SK-MEL-5 (cell line): ENCODE measurements around the gene PDE11A. TPM values are rescaled to one million over a fixed set of nuclear protein-coding genes. Genes with fewer than 3 reads are reported as not detected.
"Not testable (repeated sequence)": the region's sequence is repeated elsewhere in the genome, so short reads cannot be mapped to it uniquely, and the experiment has no call there.

Experiments used
- DNase-seq: peaks from one replicate; pipeline ENCODE4 v3.0.0-alpha.2; 2016; ENCODE audit warnings: low read depth, low spot score
- in situ Hi-C: cut with HindIII; loops from 2 replicates; pipeline ENCODE4 v1.10.0; 2016; ENCODE audit warnings: low sequenced_read_pairs, high pct_unique_total_duplicates, low pct_unique_long_range_greater_than_20kb
- total RNA-seq: library from RNA; depleted of rRNA; stranded (reverse); fragments of >200 nt; shearing (Covaris generic); gene quantifications from 2 replicates; pipeline ENCODE4 v1.2.3, GENCODE V29; 2014

The PDE11A gene
- total RNA-seq, 1 experiment from 2014 or later, result 1.7 TPM

DNA sequence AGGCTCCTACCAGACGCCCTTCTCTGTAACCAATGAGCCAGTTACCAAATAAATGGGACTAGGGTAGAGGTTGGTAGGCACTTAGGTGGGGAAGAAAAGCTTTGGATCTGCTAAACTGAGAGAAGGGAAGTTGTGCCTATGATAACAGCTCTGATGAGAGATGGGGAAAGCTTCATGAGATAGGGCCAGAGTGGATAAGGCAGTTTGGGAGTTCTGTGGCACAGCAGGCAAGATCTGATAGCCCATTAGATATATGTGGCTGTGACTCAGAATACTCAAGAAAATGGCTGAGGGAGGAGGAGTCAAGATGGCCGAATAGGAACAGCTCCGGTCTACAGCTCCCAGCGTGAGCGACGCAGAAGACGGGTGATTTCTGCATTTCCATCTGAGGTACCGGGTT, 99.8 kb downstream of the PDE11A start:
- no peak for DNase-seq
- in situ Hi-C loops, result no loop called here

DNA sequence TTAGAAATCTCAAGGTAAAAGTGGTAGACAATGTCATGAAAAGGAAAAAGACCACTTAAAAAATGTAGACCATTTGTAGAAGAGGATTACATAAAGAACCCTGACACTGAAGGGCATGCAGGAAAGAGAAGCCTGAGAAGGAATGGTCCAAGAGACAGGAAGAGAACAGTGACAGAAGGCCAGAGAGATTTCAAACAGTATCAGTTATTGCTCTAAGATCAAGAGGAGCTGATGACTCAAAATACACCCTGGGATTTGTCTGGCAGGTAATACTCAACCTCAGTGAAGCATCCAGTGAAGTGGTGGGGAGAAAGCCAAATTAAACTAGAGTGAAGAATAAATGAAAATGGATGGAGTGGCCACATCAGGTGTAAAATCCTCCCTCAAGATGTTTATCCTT, 100.5 kb downstream of the PDE11A start:
- in situ Hi-C loops, result no loop called here
- no peak for DNase-seq

DNA sequence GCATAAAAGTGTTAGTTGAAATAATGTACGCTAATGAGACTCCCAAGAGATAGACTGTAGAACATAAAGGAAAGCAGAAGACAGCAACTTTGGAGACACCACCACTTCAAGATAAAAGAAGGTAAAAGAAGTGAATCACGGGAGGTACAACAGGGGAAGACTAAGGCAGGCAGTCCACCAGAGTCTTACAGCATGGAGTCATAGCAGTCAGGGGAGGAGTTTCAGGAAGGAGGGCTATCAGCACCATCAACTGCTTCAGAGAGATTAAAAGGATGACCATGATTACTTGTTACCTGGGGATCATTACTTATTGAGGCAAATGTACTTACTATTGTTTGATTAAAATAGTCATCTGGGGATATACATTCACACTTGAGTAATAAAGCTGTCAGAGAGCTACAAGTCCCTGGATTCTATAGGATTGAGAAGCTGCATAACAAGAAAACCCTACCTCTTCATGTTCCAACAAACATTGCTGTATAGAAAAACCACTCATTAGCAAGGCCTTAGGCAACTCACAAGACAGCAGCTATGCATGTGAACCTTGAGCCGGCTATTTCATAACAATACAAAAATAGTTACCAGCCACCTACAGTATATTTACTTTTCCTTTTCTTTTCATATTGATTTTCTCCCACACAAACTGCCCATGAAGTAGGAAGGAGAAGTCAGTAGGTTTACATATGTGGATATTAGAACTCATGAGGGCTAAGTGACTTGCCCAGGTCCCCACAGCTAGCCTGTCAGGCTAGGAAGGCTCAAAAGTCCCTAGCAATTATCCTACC, 101.7 kb downstream of the PDE11A start:
- DNase-seq, result no peak
- in situ Hi-C loops, result no loop called here

DNA sequence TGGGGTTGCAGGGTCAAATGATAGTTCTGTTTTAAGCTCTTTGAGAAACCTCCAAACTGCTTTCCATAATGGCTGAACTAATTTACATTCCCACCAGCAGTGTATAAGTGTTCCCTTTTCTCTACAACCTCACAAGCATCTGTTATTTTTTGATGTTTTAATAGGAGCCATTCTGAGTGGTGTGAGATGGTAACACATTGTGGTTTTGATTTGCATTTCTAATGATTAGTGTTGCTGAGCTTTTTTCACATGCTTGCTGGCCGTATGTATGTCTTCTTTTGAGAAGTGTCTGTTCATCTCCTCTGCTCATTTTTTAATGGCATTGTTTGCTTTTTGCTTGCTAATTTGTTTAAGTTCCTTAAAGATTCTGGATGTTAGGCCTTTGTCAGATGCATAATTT, 107.7 kb downstream of the PDE11A start:
- no peak for DNase-seq
- in situ Hi-C loops, result no loop called here

DNA sequence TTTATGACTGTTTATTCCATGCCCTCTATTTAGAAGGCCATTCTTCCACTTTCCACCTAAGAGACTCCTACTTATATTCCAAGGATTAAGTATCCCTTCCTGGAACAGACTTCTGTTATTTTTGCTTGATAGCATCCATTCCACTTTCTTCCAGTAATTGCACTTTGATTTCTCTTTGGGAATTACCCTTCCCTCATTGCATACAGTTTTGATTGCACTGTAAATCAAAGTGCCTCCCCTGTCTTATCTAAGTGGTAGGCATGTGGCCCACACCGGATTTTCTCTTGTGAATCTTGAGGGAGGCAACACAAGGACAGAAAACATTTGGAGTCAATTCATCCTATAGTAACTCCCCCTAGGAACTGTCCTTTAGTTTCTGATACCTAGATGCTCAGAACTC, 120.4 kb downstream of the PDE11A start:
- no peak for DNase-seq
- in situ Hi-C loops, result no loop called here

DNA sequence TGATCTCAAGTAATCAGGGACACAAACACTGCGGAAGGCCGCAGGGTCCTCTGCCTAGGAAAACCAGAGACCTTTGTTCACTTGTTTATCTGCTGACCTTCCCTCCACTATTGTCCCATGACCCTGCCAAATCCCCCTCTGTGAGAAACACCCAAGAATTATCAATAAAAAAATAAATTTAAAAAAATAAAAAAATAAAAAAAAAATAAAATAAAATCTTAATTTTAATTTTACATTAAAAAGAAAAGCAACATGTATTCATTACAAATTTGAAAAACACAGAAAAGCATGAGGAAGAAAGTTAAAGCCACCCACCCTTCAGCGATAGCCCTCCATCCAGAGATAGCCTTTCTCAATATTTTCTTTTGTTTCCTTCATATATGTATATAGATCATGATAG, 125.0 kb downstream of the PDE11A start:
- in situ Hi-C loops, DNase-seq: not testable (repeated sequence)

DNA sequence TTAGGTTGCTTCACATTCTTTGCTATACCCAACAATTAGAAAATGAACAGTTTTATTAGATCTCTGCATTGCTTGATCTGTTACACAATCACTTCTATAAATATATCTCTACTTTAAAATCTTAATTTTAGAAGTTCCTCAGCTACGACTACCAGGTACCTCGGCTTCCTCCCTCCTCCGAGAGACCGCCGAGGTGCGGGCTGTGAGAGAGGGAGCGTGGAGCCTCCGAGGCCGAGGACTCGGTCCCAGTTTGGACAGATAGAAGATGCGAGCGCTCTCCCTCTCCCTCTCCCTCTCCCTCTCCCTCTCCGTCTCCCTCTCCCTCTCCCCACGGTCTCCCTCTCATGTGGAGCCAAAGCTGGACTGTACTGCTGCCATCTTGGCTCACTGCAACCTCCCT, 128.0 kb downstream of the PDE11A start:
- DNase-seq, in situ Hi-C loops: not testable (repeated sequence)

DNA sequence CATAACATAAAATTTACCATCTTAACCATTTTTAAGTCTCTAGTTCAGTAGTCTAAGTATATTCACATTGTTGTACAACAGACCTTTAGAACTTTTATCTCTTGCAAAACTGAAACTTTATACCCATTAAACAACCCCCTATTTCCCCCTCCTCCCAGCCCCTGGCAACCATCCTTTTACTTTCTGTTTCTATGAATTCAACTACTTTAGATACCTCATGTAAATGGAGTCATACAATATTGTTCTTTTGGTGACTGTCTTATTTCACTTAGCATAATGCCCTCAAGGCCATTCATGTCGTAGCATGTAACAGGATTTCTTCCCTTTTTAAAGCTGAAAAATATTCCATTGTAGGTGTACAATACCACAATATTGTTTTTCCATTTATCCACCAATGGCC, 129.8 kb downstream of the PDE11A start:
- in situ Hi-C loops, result no loop called here

DNA sequence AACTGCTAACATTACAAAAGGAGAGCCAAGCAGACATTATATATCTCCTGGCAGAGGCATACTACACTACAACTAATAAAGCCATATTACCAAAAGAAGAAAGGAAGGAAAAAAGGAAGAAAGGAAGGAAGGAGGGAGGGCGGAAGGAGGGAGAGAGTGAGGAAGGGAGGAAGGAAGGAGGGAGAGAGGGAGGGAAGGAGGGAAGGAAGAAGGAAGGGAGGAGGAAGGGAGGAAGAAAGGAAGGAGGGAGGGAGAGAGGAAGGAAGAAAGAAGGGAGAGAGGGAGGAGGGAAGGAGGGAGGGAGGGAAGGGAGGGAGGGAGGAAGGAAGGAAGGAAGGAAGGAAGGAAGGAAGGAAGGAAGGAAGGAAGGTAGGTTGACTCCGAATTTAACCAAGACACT, 133.4 kb downstream of the PDE11A start:
- in situ Hi-C loops, result no loop called here
- DNase-seq, result no peak

More for the DNA sequence above, 129.8 kb downstream of the PDE11A start:
- no peak for DNase-seq

DNA sequence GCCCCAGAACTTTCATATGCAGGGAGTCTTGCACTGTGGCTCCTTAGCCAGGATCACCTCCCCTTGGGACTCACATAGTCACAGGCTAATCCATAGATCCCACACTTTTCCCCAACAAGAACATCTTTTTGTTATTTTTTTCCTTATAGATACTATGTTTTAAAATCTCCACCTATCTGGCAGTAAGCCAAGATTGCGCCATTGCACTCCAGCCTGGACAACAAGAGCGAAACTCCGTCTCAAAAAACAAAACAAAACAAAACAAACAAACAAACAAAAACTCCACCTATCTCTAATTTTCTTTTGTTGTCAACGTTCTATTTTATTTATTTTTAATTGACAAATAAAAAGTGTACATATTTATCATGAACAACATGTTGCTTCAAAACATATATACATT, 141.7 kb downstream of the PDE11A start:
- in situ Hi-C loops, result no loop called here
- DNase-seq, result no peak

DNA sequence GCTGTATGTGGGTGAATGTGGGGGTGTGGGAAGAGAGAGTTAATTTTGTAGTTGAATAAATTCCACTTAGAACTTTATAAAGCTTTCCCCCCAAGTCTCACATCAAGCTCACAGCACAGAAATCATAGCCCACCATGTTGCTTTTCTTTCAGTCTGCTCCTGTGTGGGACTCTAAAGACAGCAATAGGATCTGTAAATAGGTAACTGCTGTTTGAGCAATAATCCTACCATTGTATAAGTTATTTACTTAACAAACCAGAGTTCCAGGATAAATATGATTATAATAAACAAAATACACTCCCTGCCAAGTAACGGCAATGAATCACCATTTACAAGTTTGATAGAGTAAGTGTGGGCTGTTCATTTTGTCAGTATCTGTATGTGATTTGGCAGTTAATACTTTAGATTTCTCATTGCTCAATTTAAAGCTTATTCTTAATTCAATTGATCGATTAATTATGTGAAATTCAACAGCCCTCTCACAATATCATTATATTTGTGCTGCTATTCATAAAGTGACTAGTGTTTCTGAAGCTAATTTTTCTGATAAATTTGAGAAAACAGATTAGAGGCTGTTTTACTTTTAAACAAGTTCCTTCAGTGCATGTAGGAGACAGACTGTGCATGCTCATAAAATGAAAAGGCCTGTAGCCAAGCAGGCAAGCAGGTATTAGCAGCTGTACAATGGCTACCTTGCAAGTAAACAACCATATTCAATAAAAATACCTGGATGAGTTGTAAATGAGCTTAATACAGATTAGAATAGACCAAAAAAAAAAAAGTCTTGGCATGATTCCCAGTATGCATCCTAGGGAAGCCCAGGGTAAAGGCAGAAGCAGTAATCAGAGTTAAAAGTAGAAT, 142.7 kb downstream of the PDE11A start:
- no peak for DNase-seq
- in situ Hi-C loops, result no loop called here

DNA sequence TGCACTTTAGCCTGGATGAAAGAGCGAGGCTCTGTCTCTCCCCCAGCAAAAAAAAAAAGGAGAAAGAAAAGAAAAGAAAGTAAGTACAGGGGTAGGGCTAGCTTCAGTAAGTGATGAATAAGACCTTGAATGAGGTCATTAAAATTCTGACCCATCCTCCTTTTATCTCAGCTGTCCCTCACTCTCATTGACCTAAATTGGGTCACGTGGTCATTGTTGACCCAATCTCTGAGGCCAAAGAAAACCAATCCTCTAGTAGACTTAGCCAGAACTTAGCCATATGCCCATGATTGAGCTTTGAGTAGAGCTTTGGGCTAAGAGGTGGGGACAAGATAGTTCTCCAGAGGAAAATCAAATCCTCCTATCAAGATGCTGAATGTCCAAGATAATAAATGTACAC, 149.3 kb downstream of the PDE11A start:
- in situ Hi-C loops, result no loop called here
- no peak for DNase-seq

DNA sequence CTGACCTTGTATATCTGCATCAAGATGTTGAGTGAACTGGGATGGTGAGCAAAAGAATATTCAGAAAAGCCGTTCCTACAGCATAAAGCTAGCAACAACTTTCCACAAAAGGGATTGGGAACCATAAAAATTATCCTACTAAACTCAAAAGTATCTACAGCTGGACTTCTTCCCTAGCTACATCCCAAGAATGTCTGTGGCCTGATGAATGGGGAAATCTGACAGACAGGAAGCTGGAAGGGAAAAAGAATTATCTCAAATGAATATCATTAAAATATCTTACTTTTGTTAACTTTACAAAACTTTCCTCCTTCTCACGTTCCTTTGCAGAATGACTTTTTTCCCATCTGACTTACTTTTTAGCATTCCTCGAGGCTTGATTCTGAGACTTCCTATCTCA, 150.9 kb downstream of the PDE11A start:
- no peak for DNase-seq
- in situ Hi-C loops, result no loop called here

DNA sequence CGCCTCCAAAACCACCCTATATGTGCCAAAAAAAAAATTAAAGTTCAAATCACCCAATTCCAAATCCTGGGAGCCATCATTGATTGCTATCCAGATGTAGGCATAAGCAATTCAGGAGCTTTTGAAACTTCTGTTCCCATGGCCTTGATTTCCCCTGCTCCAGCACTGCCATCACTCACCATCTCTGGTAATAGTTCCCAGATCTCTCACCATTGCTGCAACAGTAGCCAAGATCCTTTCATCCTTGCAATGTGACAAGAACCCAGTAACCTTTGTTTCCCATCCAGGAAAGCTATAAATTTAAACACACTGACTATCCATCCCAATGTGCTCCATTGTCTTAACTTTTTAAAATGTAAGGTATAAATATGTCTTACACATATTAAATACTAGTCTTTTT, 155.4 kb downstream of the PDE11A start:
- in situ Hi-C loops, result no loop called here
- no peak for DNase-seq

DNA sequence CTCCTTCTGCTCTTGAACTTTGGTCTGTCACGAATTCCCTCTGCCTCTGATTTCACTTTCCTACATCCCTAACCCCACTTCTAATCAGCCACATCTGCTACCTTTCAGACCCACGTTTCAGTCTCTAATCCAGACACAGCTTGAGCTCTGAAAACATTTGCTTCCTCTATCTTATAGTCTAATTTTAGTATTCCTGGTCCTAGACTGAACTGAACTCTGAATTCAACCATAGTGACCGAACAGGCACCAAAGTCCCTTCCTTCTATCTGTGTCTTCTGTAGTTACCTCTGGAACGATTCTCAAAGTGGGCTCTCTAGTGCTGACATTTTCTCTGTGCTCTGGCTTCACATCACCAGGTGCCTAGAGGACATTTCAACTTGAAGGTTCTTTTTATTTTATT, 156.2 kb downstream of the PDE11A start:
- DNase-seq, result no peak
- in situ Hi-C loops, result no loop called here

DNA sequence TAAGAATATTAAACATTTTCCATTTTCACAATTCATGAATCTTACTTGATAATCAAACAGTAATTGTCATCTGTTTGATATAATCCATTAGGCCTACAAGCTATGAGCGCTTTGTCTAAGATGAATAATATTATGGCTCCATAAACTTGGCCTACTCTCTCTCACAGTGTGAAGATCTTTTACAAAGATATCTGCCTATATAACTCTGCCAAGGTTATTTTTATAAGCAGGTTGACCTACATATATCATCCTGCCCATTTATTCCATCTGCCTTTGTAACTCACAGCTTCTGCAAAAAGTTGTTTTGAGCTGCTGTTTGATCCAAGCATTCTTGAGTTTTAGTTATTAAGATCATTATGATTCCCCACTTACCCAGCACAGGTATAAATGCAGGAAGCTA, 158.3 kb downstream of the PDE11A start:
- in situ Hi-C loops, result no loop called here
- no peak for DNase-seq

DNA sequence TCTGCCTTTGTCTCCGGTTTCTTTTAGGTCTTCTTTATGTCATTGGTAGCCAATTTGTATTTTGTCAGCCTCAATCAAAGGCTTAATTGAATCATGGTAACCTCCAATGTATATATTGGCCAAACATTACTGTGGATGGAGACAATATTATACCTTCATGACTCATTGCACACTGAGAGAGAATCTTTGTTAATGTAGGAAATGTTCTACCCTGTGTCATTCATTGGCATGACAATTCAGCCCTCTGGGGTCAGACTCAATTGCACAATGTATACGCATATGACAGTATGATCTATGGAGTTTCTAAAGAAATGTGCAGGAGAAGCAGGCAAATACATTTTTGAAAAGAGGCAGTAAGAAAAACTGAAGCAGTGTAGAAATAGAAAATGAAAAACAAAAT, 162.6 kb downstream of the PDE11A start:
- peak; percentile 49 for DNase-seq
- in situ Hi-C loops, result no loop called here

DNA sequence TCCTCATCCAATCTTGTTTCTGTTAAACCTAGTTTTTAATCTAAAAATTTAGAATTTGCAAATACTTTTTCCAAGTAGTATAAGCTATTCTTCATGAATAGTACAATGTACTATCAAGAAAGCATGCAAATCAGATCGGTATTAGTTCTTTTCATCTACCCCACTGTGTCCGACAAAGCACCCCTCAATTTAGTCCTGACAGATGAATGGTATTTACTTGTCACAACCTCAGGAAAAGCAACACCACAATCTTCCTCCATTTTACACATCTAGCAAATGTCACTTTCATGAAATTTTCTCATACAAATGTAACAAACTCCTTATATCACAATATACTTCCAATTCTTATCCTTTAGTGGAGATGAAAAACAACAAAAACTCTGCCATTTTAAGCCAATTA, 163.8 kb downstream of the PDE11A start:
- in situ Hi-C loops, result no loop called here

DNA sequence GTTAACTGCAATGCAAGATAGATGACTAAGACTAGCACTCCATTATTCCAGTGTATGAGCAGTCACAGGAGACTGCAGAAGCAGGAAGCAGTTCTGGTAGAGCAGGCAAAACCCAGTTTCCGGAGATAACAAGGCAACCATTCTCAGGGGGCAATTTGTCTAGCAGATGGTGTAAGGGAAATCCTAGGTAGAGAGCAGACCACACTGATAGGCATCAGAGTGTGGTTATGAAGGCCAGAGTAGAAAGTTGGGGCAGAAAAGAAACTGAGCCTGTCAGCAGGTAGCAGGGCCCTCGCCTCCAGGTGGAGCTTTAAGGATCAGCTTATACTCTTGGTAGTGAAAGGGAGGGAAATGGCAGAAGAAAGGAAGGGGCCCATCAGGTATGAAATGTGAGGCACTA, 164.4 kb downstream of the PDE11A start:
- no peak for DNase-seq
- in situ Hi-C loops, result no loop called here

More for the DNA sequence above, 163.8 kb downstream of the PDE11A start:
- no peak for DNase-seq
